GM12878 (cell line): ENCODE results near the gene CLPTM1L.

Experiments used
- CHD2 ChIP-seq: IDR thresholded peaks from 2 replicates; pipeline ENCODE4 v1.6.1; 2011; ENCODE audit warnings: low read depth, low read length, improper control_type of control experiment, borderline replicate concordance
- HDGF ChIP-seq: fragments of 450-650 bp; IDR thresholded peaks from 2 replicates; pipeline ENCODE4 v1.6.1; 2016; ENCODE audit warnings: antibody characterized with exemption
- MXI1 ChIP-seq: fragments of 150-350 bp; IDR thresholded peaks from 2 replicates; pipeline ENCODE4 v1.6.1; 2011; ENCODE audit warnings: low read depth, mild to moderate bottlenecking, inconsistent platforms, low read length, improper control_type of control experiment
- SIN3A ChIP-seq: IDR thresholded peaks from 2 replicates; pipeline ENCODE4 v1.6.1; 2012; ENCODE audit warnings: low read depth, low read length, improper control_type of control experiment
- ZNF207 ChIP-seq: fragments of 450-650 bp; IDR thresholded peaks from 2 replicates; pipeline ENCODE4 v1.6.1; 2014; ENCODE audit warnings: antibody characterized with exemption, mild to moderate bottlenecking, borderline replicate concordance
- ZNF384 ChIP-seq: IDR thresholded peaks from 2 replicates; pipeline ENCODE4 v1.6.1; 2012; ENCODE audit warnings: low read depth, mild to moderate bottlenecking, low read length, improper control_type of control experiment, borderline replicate concordance
- ZNF622 ChIP-seq: fragments of 450-650 bp; IDR thresholded peaks from 2 replicates; pipeline ENCODE4 v1.6.1; 2017; ENCODE audit warnings: mild to moderate bottlenecking, inconsistent platforms

DNA sequence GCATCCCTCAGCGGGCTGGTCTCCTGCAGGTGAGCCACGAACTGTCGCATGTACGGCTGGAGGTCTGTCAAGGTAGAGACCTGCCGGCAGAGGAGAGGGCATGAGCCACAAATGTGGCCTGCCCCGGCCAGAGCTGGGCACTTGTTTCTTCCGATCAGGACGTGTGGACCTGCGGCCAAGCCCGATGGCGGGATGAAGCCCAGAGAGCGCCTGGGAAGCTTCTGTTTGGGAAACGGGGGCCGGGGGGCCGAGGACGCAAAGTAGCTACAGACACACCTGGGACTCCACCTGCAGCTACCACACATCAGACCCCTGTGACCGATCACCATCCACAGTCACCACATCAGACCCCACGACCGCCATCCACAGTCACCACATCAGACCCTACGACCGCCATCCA, 72.7 kb downstream of the CLPTM1L start:
- TF ChIP-seq MXI1: no peak
- TF ChIP-seq ZNF622: no peak
- no peak for TF ChIP-seq ZNF207
- TF ChIP-seq HDGF: no peak
- TF ChIP-seq SIN3A: no peak
- no peak for TF ChIP-seq CHD2
- no peak for TF ChIP-seq ZNF384
